ENCODE results near the gene PXYLP1.

The PXYLP1 gene

DNA sequence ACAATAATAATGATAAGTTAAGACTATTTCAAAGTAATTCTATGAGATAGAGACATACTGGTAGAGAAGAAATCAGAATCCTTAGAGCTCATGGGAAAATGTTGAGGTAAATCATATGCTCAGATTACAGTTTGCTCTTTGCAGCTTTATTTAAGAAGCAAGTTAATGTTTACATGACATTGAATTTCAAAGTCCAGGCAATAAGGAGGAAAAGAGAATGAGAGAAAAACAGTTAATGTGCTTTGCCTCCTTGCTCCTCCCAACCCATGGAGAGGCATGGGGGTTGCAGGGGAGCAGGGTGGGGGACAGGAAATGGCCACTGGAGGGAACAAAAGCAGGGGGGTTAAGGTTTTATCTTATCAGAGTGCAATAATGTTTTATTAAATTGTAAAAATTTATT is 94.5 kb downstream of the PXYLP1 start:
- DNase-seq (ENCODE audit: low spot score) = no peak

DNA sequence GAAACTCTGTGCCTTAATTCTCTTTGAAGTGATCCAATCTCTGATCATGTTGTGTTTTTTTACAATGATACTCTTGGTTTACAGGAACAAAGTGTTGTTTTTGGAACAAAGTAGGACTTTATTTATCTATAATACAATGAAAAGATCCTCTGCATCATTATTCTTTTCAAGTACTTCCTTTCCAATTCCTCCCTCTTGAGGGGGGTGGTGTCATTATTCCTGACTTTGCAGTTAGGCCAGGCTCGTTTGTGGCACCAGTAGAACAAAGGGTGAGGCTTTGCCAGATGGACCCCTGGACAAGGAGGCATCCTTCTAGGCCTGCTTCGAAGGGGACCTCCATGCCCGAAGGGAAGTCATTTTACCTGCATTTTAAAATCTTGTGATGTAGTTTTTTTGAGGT is 95.0 kb downstream of the PXYLP1 start:
- DNase-seq (ENCODE audit: low spot score) = no peak

DNA sequence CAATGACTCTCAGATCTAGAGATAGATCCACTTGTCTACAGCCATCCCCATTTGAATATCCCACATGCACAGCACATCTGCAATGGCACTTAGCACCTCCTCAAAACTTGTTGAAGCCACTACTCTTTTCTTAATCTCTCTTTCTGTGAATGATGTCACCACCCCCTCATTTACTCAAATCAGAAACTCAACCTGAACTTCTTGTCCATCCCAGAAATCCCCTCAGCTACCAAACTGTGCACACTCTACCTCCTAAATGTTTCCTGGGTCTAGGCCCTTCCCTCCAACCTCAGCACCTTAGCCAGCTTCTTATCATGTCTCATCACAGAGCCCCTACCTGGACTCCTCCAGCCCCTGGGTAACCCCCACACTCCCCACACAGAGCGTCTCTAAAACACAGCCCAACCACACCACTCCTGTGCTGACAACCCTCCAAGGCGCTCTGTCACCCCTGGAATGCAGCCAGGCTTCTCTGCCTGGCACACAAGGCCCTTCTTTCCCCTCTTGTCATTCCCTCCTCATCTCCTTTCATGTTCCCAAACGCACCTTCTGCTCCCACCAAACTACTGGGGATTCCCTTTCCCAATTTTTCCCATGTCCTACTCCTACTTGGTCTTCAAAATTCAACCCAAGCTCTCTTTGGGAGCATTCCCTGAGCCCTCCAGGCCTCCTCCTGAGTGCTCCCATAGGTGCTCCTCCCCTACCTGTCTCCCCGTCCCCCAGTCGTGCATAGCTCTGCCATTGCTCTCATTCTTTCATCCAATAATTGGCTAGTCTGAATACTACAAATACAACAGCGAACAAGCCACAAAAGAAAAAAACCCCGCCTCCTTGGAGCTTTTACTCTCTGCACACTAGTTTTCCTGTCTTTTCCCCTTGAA is 96.9 kb downstream of the PXYLP1 start:
- no peak for DNase-seq (ENCODE audit: low spot score)

DNA sequence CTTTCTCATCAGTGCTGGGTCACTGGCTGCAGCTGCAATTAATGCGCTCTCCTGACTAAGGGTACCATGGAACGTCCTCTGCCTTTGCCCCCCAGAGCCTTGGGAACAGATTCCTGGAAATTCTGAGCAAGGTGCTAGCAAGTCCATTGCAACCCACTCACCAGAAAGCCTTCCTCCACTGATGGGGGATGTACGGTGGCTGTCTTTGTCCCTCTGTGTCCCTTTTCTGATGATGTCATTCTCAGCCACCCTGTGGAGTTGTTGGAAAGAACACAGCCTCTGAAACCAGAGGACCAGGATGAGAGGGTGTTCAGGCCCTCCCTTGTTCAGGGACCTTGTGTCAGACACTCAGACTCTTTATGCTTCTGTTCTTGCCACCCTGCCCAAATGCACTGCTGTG is 98.6 kb downstream of the PXYLP1 start:
- no peak for DNase-seq (ENCODE audit: low spot score)

DNA sequence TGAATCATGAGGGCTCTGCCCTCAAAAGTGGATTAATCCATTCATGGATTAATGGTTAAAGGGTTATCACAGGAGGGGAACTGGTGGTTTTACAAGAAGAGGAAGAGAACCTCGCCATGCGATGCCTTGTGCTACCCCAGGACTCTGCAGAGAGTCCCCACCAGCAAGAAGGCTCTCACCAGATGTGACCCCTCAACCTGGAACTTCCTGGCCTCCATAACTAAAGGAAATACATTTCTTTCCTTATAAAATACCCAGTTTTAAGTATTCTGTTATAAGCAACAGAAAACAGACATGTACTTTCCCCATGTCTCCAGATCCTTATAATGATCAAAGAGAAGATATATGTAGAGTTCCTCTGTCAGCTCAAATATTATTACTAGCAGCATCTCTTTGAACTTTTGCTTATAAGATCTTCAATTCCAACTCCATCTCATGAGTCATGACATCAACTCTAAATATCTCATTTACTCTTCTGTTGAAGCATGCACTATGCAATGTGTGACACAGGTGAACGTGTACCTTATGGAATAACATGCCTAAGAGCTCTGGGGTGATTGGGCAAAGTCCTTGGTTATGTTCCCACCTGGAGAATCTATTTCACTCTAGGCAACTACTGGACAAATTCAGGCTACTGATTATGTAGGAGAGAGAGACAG is 99.2 kb downstream of the PXYLP1 start:
- DNase-seq (ENCODE audit: low spot score) = no peak

DNA sequence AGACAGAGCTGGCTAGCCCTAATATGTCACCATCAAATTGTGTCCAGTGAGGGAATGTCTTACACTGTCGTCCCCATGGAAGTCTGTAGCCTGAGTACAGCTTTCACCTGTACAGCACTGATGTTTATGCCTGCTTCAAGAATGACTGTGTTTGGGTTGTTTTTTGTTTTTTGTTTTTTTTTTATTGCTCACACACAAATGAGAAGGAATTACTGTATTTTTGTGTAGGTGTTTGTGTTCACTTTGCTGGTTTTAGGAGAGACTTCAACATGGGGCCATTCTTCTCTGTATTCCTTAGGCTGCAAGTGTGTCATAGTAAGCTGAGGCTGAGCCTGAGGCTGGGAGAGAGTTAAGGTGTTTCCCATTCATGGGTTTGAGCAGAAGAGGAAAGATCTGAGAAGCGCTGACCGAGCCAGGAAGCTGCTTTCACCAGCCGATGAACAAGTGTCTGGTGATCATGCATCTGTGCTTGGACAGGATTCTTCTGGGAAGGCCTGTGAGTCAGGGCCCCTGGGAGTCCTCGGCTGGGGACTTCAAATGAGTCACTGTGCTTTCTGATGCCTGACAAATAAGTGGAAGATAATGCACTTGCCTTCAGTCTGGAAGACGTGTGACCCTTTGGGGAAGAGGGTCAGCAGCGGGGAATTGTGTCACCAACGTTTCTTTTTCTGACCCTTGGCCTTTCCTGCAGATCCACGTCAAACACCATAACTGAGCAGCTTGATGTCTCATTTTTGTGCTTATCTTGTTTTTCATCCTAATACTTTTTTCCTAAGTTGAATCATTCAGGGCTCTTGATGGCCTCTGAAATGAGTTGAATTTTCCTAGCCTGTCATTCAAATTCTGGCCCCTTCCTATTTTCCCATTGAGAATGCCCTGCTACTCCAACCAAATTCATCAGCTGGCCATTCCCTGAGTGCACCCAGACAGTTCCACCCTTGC is 100.0 kb downstream of the PXYLP1 start:
- no peak for DNase-seq (ENCODE audit: low spot score)

DNA sequence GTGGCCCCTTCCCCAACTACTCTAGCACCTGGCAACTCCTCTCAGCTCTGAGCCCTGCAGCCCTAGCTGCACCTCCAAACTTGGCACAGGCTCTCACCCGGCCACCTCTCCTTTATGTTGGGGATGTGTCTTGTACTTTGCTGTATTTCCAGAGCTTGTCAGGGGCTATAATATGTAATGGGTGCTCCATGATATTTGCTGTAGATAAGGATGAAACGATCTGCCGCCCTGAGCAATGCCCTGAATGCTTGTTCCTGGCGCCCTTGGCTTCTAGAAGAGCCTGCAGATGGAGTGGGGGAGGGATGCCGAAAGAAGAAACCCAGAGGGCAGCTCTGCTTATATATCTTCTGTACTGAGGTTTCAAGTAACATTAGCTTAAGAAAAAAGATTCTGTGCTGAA is 100.8 kb downstream of the PXYLP1 start:
- no peak for DNase-seq (ENCODE audit: low spot score)

DNA sequence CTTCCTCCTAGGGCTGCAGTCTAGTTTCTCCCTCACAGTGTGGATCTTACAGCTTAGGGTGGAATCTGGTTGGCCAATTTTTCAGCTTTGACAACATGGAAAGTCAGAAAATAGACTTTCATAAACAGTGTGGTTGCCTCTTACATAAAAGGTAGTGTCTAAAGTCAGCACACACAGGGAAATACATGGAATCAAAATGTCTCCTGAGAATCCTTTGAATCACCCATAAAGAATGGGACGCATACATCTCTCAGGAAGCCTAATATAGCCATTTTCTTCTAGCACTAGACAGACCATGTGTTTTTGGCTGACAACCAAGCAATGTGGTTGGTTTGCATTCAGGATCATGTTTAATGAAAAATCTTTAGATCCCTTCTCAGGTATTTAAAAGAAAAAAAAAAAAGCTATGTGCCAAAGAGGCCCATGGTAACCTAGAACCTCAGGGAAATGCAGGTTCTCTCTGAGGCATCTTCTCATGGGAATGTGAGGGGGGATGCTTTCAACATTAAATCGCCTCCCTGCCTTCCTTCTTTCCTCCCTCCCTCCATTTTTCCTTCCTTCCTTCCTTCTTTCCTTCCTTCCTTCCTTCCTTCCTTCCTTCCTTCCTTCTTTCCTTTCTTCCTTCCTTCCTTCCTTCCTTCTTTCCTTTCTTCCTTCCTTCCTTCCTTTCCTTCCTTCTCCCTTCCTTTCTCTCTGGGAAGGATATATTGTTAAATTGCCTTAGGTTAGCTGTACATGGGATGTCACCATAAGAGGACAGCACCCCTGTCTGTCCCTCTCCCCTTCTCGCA is 102.4 kb downstream of the PXYLP1 start:
- DNase-seq (ENCODE audit: low spot score) = no peak

DNA sequence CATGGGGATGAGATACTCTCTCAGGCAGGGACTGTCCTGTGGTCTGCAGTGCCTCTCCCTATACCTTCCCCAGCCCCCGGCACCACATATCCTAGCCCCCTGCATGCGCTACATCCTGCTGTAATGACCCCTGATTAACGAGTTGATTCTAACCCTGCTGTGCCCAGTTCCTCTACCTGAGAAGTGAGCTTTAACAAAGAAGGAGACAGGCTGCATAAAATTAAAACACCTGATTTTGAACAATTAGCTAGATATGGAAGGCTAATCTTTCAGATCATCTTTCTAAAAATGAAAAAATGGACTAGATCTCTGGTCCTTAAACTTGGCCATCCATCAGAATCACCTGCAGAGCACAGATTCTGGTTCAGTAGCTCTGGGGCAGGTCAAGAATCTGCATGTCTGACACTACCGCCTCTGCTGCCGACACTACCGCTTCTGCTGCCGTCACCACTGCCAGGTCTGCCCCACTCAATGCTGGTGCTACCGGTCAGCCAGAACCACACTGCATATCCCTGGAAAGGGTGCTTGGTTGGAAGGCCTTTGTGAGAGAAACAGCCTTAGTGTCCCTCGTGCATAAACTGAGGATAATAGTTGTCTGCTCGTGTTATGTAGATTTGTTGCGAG is 103.1 kb downstream of the PXYLP1 start:
- DNase-seq (ENCODE audit: low spot score) = peak; percentile 25

DNA sequence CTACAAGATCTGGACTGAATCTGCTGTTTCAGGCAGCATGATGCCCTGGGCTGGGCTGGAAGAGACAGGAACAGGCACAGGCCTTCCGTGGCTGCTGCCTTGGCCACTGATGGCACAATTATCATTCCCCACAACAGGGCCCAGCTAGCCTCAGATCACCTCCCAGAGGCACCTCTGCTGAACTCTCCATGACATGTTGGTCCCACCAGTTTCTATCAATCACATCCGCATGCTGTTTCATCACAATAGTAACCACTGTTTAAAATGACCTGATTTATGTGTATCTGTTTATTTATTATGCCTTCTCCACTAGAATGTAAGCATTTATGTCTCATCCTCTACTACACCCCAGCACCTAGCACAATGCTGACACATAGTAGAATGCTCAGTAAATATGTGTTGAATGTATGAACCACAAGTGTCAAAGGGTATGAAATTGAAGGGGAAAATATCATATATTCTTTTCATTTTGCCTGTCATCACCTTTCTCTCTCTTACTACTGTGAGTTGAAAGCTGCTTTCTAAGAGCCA is 104.0 kb downstream of the PXYLP1 start:
- DNase-seq (ENCODE audit: low spot score) = no peak

DNA sequence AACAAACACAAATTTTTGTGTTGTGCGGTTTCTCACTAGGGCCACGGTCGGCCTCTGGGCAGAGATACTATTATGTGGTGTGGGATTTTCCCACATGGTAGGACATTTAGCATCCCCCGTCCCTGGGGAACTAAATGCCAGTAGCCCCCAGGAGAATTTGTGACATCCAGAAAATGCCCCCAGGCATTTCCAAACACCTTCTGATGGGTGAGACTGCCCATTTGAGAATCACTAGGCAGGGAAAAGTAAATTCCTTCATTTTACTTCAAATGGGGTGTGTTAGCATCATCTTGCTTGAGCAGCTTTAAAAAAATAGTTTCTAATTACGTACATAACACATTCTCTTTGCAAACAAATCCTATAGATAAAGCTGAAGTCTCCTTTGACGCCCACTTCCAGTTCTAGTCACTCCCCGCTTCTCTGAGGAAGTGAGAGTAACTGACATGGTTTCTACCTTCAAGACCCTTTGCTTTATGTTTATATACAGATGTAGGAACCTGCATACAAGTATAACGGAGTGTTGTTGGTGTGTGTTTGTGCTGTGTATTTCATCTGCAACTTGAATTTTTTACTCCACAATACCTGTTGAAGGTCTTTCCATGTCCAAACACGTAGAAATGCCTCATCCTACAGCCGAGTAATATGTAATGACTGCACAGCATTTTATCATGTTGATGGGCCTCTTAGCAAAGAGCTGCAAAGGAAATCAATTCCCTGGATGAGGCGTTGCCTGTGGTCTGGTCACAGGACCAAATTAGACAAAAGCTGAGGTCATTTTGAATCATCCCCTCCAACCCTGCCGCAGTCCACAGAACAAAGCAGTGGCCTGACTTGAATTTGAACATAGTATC is 105.3 kb downstream of the PXYLP1 start:
- DNase-seq (ENCODE audit: low spot score) = no peak

DNA sequence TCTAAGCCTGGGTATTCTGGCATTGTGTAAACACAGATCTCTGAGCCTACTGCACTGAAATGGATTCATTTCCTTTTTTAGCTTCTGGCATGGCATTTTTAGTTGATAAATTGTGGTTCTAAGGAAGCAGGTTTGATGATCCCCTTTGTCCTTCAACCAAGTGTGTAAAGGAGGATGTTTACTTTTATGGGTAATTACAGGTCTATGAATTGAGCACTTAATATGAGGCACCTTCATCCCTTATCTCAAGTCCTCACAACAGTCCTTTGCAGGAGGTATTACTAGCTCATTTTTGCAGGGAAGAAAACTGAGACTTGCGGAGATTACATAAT is 105.9 kb downstream of the PXYLP1 start:
- DNase-seq (ENCODE audit: low spot score) = no peak

DNA sequence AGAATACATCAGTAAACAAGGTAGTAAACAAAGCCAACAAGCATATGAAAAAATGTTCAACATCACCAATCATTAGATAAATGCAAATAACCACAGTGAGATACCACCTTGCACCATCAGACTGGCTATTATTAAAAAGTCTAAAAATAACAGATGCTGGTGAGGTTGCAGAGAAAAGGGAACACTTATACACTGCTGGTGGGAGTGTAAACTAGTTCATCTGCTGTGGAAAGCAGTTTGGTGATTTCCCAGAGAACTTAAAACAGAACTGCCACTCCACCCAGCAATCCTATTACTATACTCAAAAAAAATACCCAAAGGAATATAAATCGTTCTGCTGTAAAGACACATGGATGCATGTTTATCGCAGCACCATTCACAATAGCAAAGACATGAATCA is 106.4 kb downstream of the PXYLP1 start:
- no peak for DNase-seq (ENCODE audit: low spot score)

DNA sequence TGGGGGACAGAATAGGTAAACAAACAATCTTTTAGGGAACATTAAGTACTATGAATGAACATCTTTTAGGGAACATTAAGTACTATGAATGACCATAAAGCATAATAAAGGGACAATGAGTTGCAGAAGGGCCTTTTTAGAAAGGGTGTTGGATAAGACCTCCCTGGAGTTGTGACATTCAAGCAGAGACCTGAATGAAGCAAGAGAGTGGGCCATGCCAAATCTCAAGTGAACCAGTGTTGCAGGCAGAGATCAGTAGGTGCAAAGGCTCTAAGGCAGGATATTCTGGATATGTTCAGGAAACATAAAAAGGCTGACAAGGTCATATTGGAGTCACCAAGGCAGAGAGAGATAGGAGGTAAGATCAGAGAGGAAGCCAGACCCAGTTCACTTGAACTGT is 107.3 kb downstream of the PXYLP1 start:
- DNase-seq (ENCODE audit: low spot score) = no peak

DNA sequence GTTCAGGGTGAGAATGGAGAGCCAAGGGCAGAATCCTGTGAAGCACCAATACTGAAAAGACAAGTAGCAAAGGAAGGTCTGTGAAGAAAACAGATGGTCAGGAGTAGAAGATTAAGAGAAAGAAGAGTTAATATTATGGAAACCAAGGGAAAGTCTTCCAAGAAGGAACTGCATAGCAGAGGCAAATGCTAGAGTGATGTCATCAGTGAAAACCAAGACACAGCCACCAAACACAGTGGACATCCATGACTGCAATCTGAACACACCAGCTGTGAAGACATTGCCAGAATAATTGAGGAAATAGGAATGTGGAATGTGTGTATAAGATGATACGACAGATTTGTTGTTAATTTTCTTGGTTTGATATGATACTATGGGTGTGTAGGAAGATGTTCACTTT is 109.9 kb downstream of the PXYLP1 start:
- no peak for DNase-seq (ENCODE audit: low spot score)

DNA sequence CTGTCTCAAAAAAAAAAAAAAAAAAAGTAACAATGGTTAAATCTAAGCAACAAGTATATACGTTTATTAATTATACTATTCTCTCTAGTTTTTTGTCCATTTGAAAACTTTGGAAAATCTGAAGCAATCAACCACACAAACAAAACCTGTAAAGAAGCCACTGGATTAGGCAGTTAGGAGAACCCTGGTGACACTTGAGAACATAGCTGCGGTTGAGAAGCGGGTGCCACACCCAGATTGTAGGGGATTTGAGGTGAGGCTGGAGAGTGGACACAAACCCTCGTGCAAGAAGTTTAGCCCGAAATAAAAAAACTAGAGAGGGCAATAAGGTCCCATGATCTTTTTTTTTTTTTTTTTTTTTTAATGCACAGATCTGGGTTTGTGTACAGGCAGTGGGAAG is 110.8 kb downstream of the PXYLP1 start:
- no peak for DNase-seq (ENCODE audit: low spot score)

DNA sequence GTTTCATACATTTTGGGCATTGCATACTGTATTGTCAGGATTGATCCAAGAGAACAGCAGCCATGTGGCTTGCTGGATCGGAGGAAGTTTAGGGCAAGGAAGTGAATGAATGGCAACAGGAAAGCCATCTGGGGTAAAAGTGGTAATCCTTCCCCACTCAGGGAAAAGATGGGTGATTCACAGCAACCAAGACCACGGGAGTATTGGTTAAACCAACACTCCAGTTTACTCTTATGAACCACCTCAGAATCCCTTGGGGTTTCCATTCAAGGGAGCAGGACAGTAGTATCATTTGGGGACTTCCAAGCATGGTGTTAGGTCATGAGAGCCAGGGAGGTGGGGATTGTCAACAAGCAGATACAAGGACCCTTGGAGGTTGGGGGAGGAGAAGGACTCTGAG is 111.5 kb downstream of the PXYLP1 start:
- DNase-seq (ENCODE audit: low spot score) = no peak

DNA sequence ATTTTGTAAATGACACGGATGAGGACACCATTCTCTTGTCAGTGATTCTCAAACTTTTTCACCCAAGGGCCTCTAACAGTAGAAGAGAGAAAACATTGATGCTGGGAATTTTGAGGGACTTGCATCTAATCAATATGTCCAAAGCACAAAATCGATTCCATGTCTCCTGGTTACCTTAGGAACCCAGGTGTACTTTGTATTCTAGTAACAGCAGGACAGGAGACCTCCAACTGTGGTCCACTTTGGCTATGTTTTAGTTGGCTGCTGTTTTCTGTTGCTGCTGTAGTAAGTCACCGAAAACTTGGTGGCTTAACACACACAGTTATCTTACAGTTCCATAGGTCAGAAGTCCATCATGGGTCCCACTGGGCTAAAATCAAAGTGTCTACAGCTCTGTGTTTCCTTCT is 112.2 kb downstream of the PXYLP1 start:
- DNase-seq (ENCODE audit: low spot score) = no peak
